NK-92 treated with Interleukin-12 subunit alpha and Interleukin-12 subunit beta, amount 100 ng/mL, for 24 hours (cell line): ENCODE data around the gene OR2T2.
"Not testable (repeated sequence)": the region's sequence is repeated elsewhere in the genome, so short reads cannot be mapped to it uniquely, and the experiment has no call there.

Experiments used
- DNase-seq: peaks from one replicate; lab custom pipeline; 2025; lab: John Stamatoyannopoulos, UW

Gene OR2T2

DNA sequence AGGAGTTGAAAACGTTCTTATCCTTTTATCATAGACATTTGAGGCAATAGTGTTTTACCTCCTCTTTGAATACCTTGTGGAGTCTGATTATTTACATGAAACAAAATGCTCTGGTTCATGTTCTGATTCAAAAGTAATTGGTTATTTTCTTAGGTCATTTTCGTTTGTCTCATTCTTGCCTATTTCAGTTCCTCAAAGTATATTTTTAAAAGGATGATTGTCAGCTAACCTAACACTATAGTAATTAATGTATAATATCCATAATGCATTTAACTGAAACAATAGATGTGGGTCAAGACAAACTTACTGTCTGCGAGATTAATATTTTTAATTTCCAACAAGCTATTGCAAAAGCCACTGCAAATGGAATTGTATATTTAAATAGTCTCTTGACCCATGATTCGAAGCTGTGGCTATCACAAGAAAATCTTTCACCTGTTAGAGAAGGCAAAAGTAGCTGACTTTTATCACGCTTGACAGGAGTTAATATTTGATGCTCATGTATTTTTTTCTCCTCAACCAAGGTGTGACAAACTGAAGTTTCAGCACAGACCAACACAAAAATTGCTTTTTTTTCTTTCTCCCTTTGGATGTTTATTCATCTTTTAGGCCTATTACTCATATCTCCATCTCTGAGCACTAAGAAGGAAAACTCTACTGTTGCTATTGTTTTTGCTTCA is 5.2 kb downstream of the OR2T2 start:
- not testable (repeated sequence) for DNase-seq

DNA sequence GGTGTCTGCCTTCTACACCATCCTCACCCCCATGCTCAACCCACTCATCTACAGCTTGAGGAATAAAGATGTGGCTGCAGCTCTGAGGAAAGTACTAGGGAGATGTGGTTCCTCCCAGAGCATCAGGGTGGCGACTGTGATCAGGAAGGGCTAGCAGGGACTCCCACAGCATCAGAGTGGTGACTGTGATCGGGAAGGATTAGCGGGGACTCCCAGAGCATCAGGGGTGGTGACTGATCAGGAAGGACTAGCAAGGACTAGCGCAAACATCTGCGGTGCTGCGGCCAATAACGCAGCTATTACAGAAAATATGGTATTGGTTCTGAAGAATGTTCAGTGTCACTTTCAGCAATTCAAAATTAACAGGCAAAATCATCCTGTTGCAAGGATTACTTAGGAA is 8.2 kb downstream of the OR2T2 start:
- not testable (repeated sequence) for DNase-seq

DNA sequence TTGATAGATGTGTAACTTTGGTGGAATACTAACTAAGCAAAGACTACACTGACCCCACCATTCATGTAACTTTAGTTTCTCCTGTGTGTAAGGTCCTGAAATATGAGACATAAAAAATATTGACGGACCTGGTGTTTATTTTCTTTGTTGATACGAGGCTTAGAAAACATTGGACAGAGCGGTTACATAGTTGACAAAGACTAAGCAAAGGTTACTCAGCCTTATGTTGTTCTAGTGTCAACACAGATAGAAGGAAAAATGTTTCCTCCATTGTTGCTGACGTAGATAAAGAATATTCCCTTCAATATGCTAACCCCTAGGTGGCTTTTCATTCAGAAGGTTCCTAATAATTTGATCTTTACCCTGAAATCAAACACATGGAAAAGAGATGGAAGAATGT is 9.6 kb downstream of the OR2T2 start:
- not testable (repeated sequence) for DNase-seq

DNA sequence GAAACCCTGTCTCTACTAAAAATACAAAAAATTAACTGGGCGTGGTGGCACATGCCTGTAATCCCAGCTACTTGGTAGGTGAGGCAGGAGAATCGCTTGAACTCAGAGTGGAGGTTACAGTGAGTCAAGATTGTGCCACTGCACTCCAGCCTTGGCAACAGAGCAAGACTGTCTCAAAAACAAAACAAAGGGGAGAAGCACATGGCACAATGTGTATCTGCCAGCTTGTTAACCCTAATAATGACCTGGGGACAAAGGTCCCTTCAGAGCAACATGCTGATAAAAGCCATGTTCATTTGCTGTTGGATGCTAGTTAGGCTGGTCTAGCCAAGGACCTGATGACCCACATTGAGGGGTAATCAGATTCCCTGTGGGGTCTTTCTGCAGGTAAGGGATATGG is 11.2 kb downstream of the OR2T2 start:
- DNase-seq, result not testable (repeated sequence)

DNA sequence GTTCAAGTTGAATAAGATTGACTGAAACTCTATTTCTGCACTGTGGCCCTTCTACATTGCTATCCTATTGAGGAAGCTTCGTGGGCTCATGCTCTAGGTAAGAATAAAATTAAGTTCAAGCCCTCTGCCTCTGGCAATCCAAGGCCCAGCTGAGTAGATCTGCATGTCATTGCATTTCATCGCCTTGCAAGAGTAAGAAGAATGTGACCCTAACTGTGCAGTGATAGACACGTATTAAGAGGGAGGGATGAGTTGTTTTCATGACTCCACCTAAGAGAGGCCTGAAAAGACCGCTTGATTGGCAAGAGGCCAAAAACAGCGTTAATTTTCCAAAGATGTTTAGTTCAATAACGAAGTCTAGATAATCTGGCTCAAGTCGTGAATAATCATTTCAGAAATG is 13.7 kb downstream of the OR2T2 start:
- DNase-seq, result not testable (repeated sequence)

DNA sequence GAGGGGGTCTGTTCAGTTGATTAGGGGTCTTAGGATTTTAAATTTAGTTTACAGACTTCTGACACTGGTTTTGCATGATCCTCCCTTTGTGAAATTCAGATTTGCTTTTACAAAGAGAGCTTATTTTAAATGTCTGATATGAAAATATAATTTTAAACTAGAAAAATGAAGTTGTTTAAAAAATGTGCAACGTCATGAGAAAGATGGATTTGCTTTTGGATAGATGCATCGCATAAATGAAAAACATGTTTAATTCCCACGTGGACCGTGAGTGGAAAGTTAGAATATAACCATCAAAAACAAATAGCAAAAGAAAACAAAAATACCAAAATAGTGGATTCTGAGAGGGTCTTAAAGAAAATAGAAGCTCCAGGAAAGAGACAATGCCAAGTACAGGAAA is 25.7 kb downstream of the OR2T2 start:
- no peak for DNase-seq

DNA sequence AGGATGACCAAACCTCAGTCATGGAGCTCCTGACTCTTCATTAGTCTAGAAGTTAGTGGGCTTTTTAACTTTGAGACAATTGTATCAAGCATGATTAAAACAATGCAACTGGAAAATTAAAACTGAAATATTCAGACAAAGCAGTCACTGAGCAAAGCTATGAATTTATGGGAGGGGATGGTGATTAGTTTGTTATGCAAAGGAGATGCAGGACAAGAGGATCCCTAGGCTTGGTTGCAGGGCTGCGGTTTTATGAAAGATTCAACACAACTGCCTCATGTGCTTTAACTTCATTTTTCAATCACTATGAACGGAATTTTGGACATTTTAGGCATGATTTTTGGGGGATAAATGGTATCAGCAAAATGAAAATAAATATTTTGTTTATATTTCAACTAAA is 26.7 kb downstream of the OR2T2 start:
- DNase-seq, result not testable (repeated sequence)

DNA sequence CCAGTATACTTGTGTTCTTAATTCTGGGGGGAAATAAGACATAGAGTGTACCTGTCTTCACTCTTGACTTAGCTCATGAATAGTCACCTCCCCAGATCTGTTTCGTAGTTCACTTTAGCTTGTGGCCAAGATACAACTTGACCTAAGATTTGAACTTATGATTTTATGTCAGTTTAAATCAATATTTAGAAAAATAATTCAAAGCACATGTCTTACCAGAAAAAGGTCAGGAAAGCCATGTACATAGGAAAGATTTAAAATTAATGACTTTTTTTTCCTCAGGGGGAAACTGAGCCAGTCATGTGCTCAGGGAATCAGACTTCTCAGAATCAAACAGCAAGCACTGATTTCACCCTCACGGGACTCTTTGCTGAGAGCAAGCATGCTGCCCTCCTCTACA is 27.6 kb downstream of the OR2T2 start, which contains the start of gene OR2T3:
Gene OR2T3, plus strand, starts transcription at position 301 of the 400 bp plus-strand sequence. Its CDS starts 0 bp downstream, at position 301.
- not testable (repeated sequence) for DNase-seq

DNA sequence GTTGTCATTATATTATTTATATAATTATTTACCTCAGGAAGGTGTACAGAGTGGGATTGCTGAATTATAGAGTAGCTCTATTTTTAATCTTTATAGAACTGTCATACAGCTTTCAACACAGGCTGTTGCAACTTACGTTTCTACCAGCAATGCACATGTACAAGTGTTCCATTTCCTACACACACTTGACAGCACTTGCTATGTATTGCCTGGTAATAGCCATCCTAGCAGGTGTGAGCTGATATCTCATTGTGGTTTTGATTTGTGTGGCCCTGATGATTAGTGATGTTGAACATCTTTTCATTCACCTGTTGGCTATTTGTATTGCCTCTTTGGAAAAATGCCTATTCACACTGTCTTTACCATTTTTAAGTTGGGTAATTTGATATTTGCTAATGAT is 30.2 kb downstream of the OR2T2 start:
- not testable (repeated sequence) for DNase-seq

DNA sequence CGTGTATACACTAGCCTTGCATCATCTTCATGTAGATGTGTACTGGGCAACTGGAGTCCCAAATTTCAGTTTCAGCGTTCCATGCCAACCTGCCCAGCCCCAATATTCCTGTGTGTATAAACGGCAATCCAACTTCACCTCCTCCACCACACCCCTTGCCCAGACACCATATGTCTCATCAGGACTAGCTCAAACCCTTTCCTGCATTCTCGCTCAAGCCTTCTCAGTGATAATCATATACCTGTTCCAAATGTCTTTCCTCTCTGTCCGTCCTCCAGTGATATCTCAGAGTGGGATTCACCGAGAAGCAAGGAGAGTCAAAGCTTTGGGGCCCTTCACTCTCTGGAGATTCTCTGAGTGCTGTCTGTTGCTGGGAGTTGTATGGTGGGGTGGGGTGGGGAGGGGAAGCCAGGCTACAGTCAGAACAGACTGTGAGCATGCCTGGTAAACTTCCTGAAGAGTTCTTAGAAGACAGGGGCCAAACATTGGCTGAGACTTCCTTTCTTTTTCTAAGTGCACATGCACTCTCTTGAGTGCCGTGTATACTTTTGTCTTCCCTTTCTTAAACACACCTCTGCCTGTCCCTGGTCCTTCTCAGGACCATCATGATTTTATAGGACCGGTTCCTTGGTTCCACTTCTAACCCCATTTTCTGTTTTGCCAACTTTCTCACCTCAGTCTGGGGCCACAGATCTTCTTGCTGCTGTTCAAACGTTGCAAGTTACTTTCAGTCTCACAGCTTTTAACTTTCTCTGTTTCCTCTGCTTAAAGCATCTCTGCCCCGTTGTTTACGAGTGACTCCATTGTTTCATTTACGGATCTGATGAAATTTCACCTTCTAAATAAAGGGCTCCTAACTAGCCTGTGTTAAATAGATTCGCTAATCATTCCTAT is 36.5 kb downstream of the OR2T2 start:
- not testable (repeated sequence) for DNase-seq

DNA sequence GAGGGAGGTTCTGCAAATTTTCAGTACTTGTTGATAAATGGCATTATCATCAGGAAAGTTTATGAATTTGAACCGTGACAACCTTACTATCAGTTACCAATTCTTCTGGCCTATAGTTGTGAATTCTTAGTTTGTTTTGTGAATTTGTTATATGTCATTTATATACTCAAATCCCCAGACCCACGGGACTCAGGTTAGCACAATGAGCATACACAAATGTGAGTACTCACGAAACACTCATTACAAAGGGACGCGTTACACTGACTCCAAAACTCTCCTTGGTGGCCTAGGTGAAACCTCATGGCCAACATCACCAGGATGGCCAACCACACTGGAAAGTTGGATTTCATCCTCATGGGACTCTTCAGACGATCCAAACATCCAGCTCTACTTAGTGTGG is 42.9 kb downstream of the OR2T2 start, which contains the start of gene OR2T5:
Gene OR2T5, plus strand, starts transcription at position 301 of the 400 bp plus-strand sequence. Its CDS starts 0 bp downstream, at position 301.
- not testable (repeated sequence) for DNase-seq

DNA sequence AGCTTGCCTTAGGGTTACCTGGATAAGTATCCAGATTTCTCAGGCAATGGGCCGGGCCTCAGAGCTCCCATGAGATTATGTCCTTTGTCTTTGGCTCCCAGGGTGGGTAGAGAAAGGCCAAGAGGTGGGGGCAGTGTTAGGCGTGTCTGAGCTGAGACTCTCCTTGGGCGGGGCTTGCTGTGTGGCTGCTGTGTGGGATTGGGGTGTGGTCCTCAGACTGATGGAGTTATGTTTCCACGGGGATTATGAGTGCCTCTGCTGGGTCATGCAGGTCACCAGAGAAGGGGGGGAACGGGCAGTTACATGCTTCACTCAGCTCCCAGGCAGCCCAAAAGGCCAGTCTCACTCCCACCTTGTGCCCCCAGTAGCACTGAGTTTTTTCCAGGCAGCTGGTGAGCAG is 51.2 kb downstream of the OR2T2 start:
- not testable (repeated sequence) for DNase-seq

DNA sequence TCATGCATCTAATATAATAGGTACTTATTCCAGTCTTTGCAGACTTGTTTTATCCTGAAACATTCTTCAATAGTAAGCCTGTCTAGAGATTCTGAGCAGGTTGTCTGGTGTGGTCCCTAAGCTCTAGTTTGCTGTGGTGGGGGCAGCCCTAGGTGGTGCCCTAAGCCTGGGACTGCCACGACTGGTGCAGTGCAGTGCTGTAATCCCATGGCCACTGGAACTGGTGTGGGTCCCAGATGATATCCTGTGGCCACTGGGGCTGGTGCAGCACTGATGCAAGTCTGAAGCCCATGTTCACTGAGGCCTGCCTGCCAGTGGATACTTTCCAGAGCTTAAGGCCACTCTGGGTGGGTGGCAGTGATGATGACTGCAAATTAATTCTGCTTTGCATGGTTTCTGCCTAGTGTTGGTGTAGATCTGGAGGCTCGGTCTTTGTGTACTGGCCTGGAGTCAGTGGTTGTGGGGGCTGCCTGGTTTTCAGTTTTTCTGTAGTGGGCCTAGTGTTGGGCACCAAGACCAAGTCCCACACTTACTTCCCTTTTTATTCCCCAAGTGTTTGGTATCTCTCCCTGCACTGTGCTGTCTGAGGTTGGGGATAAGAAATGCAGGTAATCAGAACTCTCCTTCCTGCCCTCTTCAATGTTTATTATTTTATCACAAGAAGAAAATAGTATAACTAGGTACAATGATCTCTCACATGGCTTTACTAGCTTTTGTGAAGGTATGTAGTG is 55.0 kb downstream of the OR2T2 start:
- DNase-seq, result not testable (repeated sequence)
